GM19035 (cell line): ENCODE measurements around the gene OR6J1.
"Not testable (repeated sequence)": the region's sequence is repeated elsewhere in the genome, so short reads cannot be mapped to it uniquely, and the experiment has no call there.

Experiments used
- ATAC-seq: cut with Tn5 transposase; IDR thresholded peaks from one replicate; pipeline ENCODE4 v1.9.1; 2021; ENCODE audit not compliant: unreplicated experiment

Gene OR6J1

DNA sequence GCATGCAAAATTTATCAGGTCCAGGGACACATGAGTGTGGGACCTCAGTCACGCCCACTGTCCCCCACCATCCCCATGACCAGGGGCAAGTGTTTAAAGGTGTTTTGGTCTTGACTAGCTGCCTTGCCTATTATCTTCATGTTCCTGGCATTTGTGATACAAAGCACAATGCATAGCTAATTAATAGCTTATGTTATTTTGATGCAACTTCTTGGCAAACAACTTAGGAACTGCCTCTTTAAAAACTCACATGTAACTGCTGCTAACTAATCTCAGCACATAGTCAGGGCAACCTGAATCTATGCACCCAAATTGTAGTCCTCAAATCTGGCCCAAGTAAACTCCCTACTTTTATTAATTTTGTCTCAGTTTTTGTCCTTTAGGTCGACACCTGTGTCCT is 7.4 kb upstream of the OR6J1 start:
- ATAC-seq: no peak

DNA sequence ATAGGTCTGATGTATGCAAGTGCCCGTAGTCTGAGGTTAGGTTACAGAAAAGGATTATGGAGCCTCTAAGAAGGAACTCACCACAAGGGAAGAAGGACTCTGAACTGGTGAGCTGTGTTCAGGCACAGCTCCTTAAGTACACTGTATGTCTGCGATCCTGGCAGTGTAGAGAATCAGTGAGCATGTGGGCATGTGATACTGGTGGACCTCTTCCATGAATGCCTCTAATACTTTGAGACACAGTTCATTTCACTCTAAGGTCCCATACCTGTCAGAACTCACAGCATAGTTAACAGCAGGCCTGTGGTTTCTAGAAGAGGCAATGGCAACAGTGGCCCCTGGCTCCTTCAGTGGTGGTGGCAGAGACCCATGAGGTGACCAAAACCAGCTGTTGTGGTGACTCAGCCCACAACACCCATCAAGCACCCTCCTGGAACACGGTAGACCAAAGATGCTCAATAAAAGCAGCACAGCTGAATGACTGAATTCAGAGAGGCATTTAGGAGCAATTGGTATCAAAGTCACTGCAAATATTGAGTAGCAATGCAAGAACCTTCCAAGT is 6.9 kb upstream of the OR6J1 start:
- ATAC-seq: no peak

DNA sequence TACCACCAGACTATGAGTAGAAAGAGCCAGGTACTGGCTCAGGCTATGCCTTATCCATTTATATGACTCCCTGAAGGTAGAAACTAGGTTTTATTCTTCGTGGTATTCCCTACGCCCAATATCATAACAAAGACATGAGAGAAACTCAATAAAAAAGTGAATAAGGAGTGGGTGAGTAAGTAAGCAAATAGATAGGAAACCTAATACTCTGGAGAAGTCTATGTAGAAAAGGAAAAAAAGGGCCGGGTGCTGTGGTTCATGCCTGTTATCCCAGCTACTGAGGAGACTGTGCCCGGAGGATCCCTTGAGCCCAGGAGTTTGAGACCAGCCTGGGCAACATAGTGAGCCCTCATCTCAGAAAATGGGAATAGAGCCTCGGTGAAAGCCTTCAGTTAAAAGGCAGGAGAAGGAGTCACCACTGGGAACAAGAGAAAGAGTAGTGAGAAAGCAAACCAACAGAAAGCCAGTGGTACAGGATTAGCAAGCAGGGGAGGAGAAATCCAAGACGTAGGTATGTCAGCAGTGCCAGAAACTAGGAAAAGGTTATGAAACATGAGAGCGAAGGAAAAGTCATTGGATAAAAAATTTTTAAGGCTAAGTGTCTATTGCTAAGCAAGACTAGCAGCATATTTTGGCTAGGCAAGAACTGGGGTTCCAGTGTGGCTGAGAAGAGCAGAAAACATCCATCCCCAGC is 6.0 kb upstream of the OR6J1 start:
- no peak for ATAC-seq

DNA sequence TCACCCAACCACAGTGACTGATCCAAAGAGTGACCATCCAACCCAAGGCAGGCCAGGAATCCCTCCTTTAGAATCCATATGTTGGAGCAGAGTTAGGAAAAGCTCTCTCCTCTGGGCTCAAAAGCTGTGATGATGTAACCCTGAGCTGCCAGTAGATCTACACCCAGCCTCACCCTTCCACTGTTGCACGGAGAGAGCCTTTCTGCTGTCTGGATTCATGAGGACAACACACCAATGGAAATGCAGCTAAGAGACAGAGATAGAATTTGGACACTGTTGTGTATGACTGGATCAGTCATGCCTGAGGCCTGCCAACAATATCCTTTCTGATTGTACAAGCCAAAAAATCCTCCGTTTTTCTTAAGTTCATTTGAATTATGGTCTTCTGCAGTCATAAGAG is 4.4 kb upstream of the OR6J1 start:
- no peak for ATAC-seq

DNA sequence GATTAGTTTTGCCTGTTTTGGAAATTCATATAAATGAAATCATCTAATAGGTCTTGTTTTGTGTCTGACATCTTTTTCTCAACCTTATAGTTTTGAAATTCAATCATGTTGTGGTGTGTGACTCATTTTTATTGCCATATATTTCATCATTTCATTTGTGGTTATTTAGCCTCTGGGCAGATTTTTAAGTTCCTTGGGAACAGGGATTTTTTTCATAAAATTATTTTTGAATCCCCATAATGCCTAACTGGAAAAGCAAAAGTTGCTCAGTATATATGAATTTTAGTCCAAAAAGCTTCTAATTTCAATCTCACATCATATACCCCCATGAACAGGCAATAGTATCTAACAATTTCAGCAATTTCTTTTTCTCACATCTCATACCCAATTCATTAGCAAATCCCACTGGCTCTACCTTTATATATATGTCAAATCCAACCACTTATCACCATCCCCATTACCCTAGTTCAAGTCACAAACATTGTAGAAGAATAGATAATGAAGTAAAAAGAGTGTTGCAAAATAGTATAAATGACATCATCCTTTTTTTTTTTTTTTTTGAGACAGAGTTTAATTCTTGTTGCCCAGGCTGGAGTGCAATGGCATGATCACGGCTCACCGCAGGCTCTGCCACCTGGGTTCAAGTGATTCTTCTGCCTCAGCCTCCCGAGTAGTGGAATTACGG is 2.6 kb upstream of the OR6J1 start:
- no peak for ATAC-seq

DNA sequence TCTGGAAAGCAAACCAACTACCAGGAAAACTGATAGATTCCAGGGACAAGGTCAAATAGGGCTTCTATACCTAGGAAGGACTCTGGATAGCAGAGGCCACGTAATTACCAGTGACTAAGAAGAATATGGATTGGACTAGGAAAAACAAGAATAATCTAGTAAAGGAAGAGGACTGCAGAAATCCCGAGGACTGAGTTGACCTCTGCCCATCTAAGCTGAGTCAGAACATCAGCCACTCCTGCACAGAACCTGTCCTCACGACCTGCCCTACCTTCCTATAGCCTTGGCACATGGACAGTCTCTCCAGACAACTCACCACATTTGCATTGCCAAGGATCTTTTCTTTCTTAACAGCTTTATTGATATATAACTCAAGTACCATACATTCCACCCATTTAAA is 2.3 kb downstream of the OR6J1 start:
- no peak for ATAC-seq

DNA sequence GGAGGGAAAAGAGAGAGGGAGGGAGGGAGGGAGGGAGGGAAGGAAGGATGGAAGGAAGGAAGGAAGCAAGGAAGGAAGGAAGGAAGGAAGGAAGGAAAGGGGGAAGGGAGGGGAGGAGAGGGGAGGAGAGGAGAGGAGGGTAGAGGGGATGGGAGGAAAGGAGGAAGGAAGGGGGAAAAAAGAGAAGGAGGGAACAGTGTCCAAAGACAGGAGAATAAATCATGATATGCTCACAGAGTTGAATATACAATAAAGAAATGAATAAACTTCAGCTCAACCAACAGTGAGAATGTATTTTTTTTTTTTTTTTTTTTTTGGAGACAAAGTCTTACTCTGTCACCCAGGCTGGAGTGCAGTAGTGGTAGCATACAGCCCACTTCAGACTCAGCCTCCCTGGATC is 4.0 kb downstream of the OR6J1 start:
- ATAC-seq: no peak

DNA sequence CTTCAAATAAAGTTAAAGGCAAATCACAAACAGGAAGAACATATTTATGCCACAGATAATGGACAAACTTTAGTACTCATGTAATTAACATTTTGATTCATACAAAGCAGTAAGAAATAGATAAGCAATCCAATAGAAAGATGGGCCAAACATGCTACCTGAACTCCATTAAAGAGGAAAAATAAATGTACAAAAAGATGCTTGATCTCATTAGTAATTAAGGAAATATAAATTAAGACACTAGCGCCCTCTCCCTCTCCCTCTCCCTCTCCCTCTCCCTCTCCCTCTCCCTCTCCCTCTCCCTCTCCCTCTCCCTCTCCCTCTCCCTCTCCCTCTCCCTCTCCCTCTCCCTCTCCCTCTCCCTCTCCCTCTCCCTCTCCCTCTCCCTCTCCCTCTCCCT is 8.2 kb downstream of the OR6J1 start:
- not testable (repeated sequence) for ATAC-seq

DNA sequence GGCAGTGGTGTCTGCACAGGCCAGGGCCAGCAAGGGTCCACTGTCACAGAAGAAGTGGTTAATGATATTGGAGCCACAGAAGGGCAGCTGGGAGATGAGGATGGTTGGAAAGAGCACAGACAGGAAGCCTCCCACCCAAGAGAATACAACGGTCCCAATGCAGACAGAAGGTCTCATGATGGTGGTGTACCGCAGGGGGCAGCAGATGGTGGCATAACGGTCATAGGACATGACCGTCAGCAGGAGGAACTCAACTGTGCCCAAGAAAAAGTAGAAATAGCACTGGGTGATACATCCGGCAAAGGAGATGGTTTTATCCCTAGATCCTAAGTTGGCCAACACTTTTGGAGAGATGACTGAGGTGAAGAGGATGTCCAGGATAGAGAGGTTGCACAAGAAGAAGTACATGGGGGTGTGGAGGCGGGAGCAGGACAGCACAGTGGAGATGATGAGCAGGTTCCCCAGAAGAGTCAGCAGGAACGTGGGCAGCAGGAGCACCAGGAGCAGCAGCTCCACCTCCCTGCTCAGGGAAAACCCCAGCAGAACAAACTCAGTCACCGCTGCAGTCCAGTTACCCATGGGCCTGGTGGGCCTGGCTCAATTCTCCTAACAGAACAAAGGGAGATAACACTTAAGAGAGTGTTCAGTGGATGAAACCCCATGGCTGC is 9.8 kb downstream of the OR6J1 start:
- ATAC-seq: no peak

DNA sequence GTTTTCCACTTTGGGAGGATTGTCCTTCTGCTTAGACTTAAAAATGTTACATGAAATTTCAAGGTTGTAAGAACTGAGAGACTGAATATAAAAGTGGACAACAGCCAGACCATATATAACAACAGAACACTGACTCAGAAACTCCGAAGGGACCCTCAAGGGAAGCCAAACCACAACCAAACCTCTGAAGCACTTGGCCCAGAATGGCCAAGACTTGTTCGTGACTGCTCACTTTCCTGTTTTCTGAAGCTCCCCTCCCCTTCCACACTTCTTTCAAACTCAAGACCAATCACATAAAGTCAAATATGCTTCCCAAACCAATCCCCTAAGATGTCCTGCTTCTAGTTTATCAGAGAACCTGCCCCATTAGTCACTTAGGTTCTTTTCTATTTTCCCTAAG is 13.7 kb downstream of the OR6J1 start:
- no peak for ATAC-seq

DNA sequence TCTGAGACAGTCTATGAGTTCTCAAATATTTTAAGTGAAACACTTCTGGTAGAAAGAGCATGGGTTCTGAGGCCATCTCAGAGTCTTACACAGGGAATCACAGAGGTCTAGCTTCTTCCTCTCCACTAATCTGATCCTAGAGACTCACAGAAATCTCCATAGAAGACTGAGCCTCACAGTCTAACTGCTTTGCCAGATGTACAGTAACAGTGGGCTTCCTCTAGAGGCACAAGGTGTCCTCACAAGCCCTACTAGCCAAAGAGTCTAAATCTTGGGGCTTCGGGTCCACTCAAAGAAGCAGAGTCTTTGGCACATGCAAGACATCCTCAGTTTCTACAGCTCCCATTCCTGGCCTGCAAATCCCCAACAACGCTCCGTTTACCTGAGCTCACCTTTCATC is 14.1 kb downstream of the OR6J1 start:
- ATAC-seq: no peak

DNA sequence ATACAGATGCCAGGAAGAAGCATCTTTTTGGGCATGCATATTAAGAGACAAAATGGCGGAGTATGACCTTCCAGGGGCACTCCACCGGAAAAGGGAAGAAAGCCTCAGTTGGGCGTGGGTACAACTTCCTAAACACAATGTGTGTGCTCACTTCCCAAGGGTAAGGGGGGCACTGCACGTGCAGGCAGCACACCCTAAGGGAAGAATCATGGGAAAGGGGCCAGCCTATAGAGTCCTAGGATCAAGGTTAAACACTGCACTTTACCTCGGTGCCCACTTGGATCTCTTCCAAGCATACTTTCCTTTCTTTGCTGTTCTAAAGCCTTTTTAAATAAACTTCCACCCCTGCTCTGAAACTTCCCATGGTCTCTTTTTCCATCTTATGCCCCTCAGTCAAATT is 14.8 kb downstream of the OR6J1 start:
- no peak for ATAC-seq

DNA sequence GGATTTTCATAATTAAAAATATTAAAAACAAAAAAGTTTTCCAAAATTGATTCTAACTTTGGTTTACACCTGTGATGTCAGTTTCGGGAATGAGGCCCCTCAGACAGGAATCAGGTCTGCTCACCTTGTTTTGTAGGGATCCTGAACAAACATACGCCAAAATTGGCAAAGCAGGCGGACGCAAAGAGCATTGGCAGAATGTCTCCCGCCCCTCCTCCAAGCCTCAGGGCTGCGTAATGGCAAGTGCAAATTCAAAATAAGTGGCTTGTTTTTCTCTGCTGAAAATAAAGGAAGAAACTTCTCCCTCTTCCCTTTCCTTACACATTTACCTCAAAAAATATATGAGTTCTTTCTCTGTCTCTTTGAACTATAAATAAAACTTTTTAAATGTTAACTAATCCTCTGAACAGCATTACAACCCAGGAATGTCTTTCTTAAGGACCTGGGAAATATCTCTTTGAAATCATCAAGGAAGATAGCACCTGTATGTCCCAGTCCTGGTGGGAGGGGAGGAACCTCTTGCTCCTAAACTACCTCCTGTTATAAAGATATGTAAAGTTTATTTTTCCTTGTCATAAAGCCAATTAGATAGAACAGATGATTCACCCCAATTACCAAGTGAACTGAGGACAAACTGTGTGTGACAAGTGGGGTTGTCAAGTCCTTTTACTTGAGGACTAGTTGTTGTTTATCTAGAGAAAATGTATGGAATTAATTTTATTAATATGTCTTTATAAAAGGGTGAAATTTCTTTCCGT is 16.5 kb downstream of the OR6J1 start:
- ATAC-seq: no peak

DNA sequence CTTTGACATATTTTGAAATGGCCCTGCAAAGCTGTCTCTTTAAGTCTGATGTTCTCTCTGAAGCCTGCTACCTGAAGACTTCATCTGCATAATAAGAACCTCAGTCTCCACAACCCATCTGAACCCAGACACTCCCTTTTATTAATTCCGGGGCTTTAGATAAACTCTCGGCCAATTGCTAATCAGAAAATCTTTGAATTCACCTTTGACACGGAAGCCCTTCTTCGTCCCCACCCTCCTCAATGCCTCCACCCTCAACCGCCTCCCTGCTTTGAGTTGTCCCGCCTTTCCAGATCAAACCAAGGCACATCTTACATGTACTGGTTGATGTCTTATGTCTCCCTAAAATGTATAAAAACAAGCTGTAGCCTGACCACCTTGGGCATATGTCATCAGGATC is 17.6 kb downstream of the OR6J1 start:
- no peak for ATAC-seq

DNA sequence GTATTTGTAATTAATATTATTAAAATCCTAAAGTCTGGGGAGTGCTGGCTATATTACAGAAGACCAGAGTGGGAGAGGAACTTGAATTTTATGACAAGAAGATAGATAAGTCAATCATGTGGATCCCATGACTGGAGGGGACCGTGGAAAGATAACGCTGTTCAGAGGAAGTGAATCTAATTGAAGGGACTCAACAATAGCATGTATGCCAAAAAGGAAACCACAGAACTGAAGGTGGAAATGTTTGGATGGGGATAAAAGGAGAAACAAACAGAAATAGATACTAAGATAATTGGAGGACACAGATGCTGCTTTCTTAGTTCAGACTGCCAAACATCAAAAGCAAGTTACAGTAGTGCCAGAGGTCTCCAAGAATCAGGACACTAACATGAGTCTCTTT is 21.1 kb downstream of the OR6J1 start:
- ATAC-seq: no peak

DNA sequence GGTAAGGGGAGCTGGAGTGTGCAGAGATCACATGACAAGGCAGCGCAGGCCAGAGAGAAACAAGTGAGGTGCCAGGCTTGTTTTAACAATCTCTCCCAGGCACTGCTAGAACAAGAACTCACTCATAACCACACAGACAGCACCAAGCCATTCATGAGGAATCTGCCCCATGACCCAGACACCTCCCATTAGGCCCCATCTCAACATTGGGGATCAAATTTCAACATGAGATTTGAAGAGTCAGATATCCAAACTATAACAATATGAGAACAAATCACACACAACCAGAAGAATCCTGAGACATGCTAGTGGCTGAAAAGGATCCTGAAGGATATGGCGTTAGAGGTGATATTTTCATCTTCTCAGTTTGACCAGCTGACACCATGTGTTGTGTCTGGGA is 21.9 kb downstream of the OR6J1 start:
- ATAC-seq: no peak

DNA sequence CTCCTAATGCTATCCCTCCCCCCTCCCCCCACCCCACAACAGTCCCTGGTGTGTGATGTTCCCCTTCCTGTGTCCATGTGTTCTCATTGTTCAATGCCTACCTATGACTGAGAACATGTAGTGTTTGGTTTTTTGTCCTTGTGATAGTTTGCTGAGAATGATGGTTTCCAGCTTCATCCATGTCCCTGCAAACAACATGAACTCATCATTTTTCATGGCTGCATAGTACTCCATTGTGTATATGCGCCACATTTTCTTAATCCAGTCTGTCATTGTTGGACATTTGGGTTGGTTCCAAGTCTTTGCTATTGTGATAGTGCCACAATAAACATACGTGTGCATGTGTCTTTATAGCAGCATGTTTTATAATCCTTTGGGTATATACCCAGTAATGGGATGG is 28.4 kb downstream of the OR6J1 start:
- not testable (repeated sequence) for ATAC-seq

DNA sequence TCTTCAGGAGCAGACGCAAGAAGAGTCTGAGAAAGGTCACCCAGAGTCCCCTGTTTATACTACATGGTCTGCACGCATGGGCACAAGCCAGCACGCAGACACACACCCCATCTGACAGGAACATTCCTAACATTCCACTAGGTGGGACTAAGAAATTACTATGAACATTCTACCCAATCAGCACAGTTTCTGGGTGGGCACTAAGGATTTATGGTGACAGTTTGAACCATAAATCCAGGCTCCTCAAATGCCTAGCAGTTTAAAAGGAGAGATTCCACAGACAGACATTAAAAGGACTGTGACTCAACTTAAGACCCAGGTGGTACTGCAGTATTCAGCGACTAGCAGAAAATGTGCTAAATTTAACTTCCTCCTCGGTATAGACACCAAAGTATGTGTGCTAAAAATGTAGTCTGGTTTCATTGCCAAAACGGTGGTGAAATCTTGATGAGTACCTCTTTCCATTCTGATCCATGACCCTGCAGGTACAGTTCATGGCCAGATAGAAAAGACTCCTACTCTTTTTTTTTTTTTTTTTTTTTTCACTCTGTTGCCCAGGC is 29.8 kb downstream of the OR6J1 start:
- ATAC-seq: no peak

DNA sequence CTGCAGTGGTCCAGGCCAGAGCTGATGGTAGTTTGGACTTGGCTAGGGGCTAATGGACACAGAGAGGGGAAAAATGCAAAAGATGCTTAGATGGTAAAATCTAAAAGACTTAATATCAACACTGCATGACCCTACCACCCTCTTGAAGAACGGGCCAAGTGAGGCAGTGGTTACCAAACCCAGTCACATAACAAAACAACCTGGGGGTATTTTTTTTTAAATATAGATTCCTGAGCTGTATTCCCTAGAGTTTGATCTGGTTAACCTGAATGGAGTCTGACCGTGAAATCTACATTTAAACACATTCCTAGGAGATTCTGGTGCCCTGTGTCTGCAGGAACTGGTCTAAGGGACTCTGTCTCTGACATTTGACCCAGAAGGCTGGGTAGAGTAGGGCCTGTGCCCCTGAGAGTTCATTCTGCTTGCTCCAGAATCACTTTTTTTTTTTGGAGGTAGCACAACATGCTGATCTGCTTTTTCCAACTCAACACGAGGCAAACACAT is 30.4 kb downstream of the OR6J1 start:
- no peak for ATAC-seq

DNA sequence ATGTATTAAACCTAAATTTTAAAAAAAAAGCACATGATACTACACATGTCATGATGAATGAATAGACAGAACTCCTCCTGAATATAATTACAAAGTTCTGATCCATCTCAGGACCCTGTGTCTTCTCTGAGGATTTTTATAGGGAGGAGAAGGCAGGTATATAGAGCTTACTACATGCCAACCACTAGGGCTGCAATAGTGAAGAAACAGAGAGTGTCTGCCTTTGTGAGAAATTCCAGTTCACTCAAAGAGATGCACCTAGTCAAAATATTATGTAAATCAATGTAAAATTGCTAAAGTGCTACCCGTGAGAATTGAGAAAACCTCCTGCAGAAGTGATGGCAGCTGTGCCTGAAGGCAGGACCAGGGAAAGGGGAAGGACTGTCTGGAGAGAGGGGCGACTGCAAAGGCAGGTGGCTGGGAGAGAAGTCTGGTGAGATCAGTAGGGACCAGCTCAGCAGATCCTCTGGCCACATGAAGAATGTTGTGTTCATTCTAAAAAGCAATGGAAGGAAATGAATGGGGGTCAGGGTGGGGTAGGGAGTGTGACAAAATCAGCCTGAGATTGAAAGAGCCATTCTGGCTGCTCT is 31.0 kb downstream of the OR6J1 start:
- ATAC-seq: no peak
